Measurements from ENCODE around the gene CFAP45. TPM values are rescaled to one million over a fixed set of nuclear protein-coding genes. Genes with fewer than 3 reads are reported as not detected.

Gene CFAP45
- total and polyA plus RNA-seq, 5 experiments from 2014 or later = 0.33 to 1.5 (median 1.3) TPM; not detected in 2

Small RNAs within 50 kb of the gene (microRNA-seq; reads per million reads assigned to microRNA genes)
- not detected for gene MIR4259 (ENCODE audit: borderline microRNAs expressed)

Other genes with a start within 250 kb of the CFAP45 start
- gene CRP, start 185.6 kb downstream of the CFAP45 start, total RNA-seq = not detected
- gene CRP, start 185.6 kb downstream of the CFAP45 start, polyA plus RNA-seq = not detected
- gene DUSP23, start 119.2 kb downstream of the CFAP45 start, total RNA-seq = 10 to 100 TPM; 13.0 to 15.6 TPM
- 10 to 100 TPM; 50.0 to 57.7 (median 54.3) TPM for gene DUSP23, start 119.2 kb downstream of the CFAP45 start, polyA plus RNA-seq
- 1 to 10 TPM; 2.1 TPM for gene FCRL6, start 97.8 kb downstream of the CFAP45 start, total RNA-seq
- 100 to 1,000 TPM in 1 of 3 donors, 1 to 10 TPM in 2; 2.1 to 127 (median 6.6) TPM for gene FCRL6, start 97.8 kb downstream of the CFAP45 start, polyA plus RNA-seq
- gene SLAMF8, start 73.3 kb downstream of the CFAP45 start, total RNA-seq = under 1 TPM; 0.10 to 0.36 TPM
- 1 to 10 TPM in 1 of 3 donors, under 1 TPM in 2; 0.47 to 3.0 (median 0.64) TPM for gene SLAMF8, start 73.3 kb downstream of the CFAP45 start, polyA plus RNA-seq
- gene VSIG8, start 37.5 kb downstream of the CFAP45 start, total RNA-seq = not detected
- gene VSIG8, start 37.5 kb downstream of the CFAP45 start, polyA plus RNA-seq = not detected
- 100 to 1,000 TPM; 125 to 136 TPM for gene TAGLN2, start 25.3 kb upstream of the CFAP45 start, total RNA-seq
- 100 to 1,000 TPM; 477 to 825 (median 609) TPM for gene TAGLN2, start 25.3 kb upstream of the CFAP45 start, polyA plus RNA-seq
- under 1 TPM; 0.16 to 0.21 TPM for gene IGSF9, start 45.4 kb upstream of the CFAP45 start, total RNA-seq
- not detected for gene IGSF9, start 45.4 kb upstream of the CFAP45 start, polyA plus RNA-seq
- not detected for gene SLAMF9, start 54.1 kb upstream of the CFAP45 start, total RNA-seq
- gene SLAMF9, start 54.1 kb upstream of the CFAP45 start, polyA plus RNA-seq = not detected
- 1 to 10 TPM; 9.6 to 9.7 TPM for gene PIGM, start 131.8 kb upstream of the CFAP45 start, total RNA-seq
- gene PIGM, start 131.8 kb upstream of the CFAP45 start, polyA plus RNA-seq = 1 to 10 TPM; 3.3 to 4.0 (median 3.8) TPM
- not detected for gene KCNJ10, start 170.0 kb upstream of the CFAP45 start, total RNA-seq
- under 1 TPM in 1 of 3 donors, not detected in 2; 0.29 TPM for gene KCNJ10, start 170.0 kb upstream of the CFAP45 start, polyA plus RNA-seq
- not detected for gene KCNJ9, start 181.4 kb upstream of the CFAP45 start, total RNA-seq
- gene KCNJ9, start 181.4 kb upstream of the CFAP45 start, polyA plus RNA-seq = under 1 TPM; 0.03 to 0.20 (median 0.10) TPM
- gene IGSF8, start 198.5 kb upstream of the CFAP45 start, total RNA-seq = 10 to 100 TPM; 67.9 to 71.5 TPM
- 10 to 100 TPM; 40.2 to 74.5 (median 56.9) TPM for gene IGSF8, start 198.5 kb upstream of the CFAP45 start, polyA plus RNA-seq
- gene ATP1A2, start 215.6 kb upstream of the CFAP45 start, total RNA-seq = not detected
- gene ATP1A2, start 215.6 kb upstream of the CFAP45 start, polyA plus RNA-seq = not detected